Pulmonary artery endothelial cell (primary cell): ENCODE results near the gene SLC35D3. TPM values are rescaled to one million over a fixed set of nuclear protein-coding genes. Genes with fewer than 3 reads are reported as not detected.
A peak's percentile ranks its signal among the peaks of the same experiment; 100 is the strongest.
"Not testable (repeated sequence)": the region's sequence is repeated elsewhere in the genome, so short reads cannot be mapped to it uniquely, and the experiment has no call there.

ENCODE experiments used
- DNase-seq: peaks from one replicate; pipeline ENCODE4 v3.0.0-alpha.2; 2011; ENCODE audit warnings: low read depth, low spot score
- total RNA-seq: library from RNA; depleted of rRNA; stranded (reverse); fragments of >200 nt; gene quantifications from 2 replicates; pipeline ENCODE4 v1.2.3, GENCODE V29; 2014

Gene SLC35D3
- total RNA-seq, 1 donor from 2014 or later, result not detected

GRCh38 chr6:136922685-136923006 lies 545 bp downstream of the SLC35D3 start:
- DNase-seq, result no peak

- DNase-seq, result no peak
Observed at GRCh38 chr6:136923116-136923953, 1.2 kb downstream of the SLC35D3 start.

- DNase-seq, result no peak
Observed at GRCh38 chr6:136923954-136924673, 2.0 kb downstream of the SLC35D3 start.

- DNase-seq, result no peak
Observed at GRCh38 chr6:136926383-136926782, 4.3 kb downstream of the SLC35D3 start.

GRCh38 chr6:136927292-136927691 lies 5.2 kb downstream of the SLC35D3 start:
- no peak for DNase-seq

- no peak for DNase-seq
Observed at GRCh38 chr6:136930528-136930927, 8.4 kb downstream of the SLC35D3 start.

- DNase-seq, result no peak
Observed at GRCh38 chr6:136932599-136932998, 10.5 kb downstream of the SLC35D3 start.

- DNase-seq, result no peak
Observed at GRCh38 chr6:136945072-136945471, 23.0 kb downstream of the SLC35D3 start.

- no peak for DNase-seq
Observed at GRCh38 chr6:136945711-136946121, 23.6 kb downstream of the SLC35D3 start.

GRCh38 chr6:136947037-136947436 lies 24.9 kb downstream of the SLC35D3 start:
- no peak for DNase-seq

- DNase-seq, result not testable (repeated sequence)
Observed at GRCh38 chr6:136949957-136950356, 27.9 kb downstream of the SLC35D3 start.

GRCh38 chr6:136950436-136951126 lies 28.5 kb downstream of the SLC35D3 start:
- no peak for DNase-seq

- DNase-seq, result no peak
Observed at GRCh38 chr6:136952714-136953260, 30.7 kb downstream of the SLC35D3 start.

GRCh38 chr6:136955123-136955522 lies 33.0 kb downstream of the SLC35D3 start:
- DNase-seq, result no peak

- no peak for DNase-seq
Observed at GRCh38 chr6:136956590-136957544, 34.8 kb downstream of the SLC35D3 start.

- no peak for DNase-seq
Observed at GRCh38 chr6:136958168-136958567, 36.1 kb downstream of the SLC35D3 start.

GRCh38 chr6:136959471-136959891 lies 37.4 kb downstream of the SLC35D3 start:
- DNase-seq, result no peak

- DNase-seq, result not testable (repeated sequence)
Observed at GRCh38 chr6:136959935-136960334, 37.8 kb downstream of the SLC35D3 start.

- no peak for DNase-seq
Observed at GRCh38 chr6:136960781-136961180, 38.7 kb downstream of the SLC35D3 start.

- no peak for DNase-seq
Observed at GRCh38 chr6:136961848-136962247, 39.7 kb downstream of the SLC35D3 start.

GRCh38 chr6:136962661-136963060 lies 40.6 kb downstream of the SLC35D3 start:
- DNase-seq, result peak; percentile 33
